Measurements from ENCODE around the gene SDK2.
A peak's percentile ranks its signal among the peaks of the same experiment; 100 is the strongest.

SDK2 gene

DNA sequence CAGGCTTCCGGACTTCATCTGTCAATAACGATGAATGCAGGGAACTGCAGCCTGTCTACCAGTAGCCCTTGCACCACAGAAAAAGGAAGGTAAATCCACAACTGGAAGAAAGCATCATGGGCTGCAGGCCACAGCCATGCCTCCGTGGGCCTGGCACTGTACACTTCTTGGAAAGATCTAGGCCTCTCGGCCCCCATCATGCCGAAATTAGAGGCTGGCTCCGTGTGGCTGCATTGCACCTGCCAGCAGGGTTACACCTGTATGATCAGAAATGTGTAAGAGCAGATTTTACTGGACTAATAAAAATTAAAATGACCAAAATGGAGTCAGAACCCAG is 52.2 kb downstream of the SDK2 start:
- peaks cover 20% of the 10 kb centered on the region for H3K79me1 ChIP-seq (ENCODE audit: low read depth, low read length)
- H4K8ac ChIP-seq (ENCODE audit: low read depth, low read length) = no peak overlapping the region
- no peak overlapping the region for H2AK5ac ChIP-seq (ENCODE audit: low read depth, low read length)
- no peak overlapping the region for H3K14ac ChIP-seq (ENCODE audit: low read length)
- no CpG with 5 or more reads among the region's 6 CpGs for WGBS, 2 donors (ENCODE audit: extremely low coverage in 2 of 2, insufficient read length in 2 of 2, insufficient replicate concordance in 1 of 2)
- no peaks in the 10 kb centered on the region for H3K9me3 ChIP-seq (replicated peaks in 1 of 2; ENCODE audit: control insufficient read depth in 2 of 2, insufficient read depth in 1 of 2, low read depth in 1 of 2, low read length in 2 of 2)
- H3K27me3 ChIP-seq (ENCODE audit: control insufficient read depth in 3 of 3, insufficient read depth in 3 of 3, low read depth in 1 of 3, low read length in 3 of 3) = no peaks in the 10 kb centered on the region
- no peak overlapping the region for H2AFZ ChIP-seq (ENCODE audit: low read length)
- no peak overlapping the region for H2BK5ac ChIP-seq (ENCODE audit: low read length)
- no peak overlapping the region for H2BK12ac ChIP-seq (ENCODE audit: low read length)
- no peak overlapping the region for H2BK120ac ChIP-seq (ENCODE audit: low read depth, low read length)
- no peak overlapping the region for H3K23ac ChIP-seq (ENCODE audit: low read depth, low read length, poor library complexity)
- no peak overlapping the region for H4K91ac ChIP-seq (ENCODE audit: low read depth, low read length, poor library complexity)
- no peak overlapping the region for H3K4me2 ChIP-seq (ENCODE audit: insufficient read depth, low read length, poor library complexity, severe bottlenecking)
- DNase-seq (ENCODE audit: low spot score) = no peak
- peaks cover 0 to 3% of the 10 kb centered on the region in 2 donors for H3K36me3 ChIP-seq (replicated peaks in 1 of 2; ENCODE audit: control insufficient read depth in 2 of 2, insufficient read depth in 2 of 2, low read length in 2 of 2)
- H3K4ac ChIP-seq (ENCODE audit: low read length) = no peak overlapping the region
- no peak overlapping the region for H3K27ac ChIP-seq (replicated peaks; ENCODE audit: low read length)
- H3K9ac ChIP-seq (ENCODE audit: low read depth, low read length, poor library complexity) = no peak overlapping the region
- no peak overlapping the region for H3K18ac ChIP-seq (ENCODE audit: low read length)
- H3K4me3 ChIP-seq (ENCODE audit: low read length in 2 of 2) = no peak overlapping the region
- peaks cover 17 to 29% of the 10 kb centered on the region in 2 donors for H3K4me1 ChIP-seq (ENCODE audit: control insufficient read depth in 2 of 2, insufficient read depth in 1 of 2, low read depth in 1 of 2, low read length in 2 of 2)
- no peak overlapping the region for H2BK15ac ChIP-seq (ENCODE audit: low read length)

DNA sequence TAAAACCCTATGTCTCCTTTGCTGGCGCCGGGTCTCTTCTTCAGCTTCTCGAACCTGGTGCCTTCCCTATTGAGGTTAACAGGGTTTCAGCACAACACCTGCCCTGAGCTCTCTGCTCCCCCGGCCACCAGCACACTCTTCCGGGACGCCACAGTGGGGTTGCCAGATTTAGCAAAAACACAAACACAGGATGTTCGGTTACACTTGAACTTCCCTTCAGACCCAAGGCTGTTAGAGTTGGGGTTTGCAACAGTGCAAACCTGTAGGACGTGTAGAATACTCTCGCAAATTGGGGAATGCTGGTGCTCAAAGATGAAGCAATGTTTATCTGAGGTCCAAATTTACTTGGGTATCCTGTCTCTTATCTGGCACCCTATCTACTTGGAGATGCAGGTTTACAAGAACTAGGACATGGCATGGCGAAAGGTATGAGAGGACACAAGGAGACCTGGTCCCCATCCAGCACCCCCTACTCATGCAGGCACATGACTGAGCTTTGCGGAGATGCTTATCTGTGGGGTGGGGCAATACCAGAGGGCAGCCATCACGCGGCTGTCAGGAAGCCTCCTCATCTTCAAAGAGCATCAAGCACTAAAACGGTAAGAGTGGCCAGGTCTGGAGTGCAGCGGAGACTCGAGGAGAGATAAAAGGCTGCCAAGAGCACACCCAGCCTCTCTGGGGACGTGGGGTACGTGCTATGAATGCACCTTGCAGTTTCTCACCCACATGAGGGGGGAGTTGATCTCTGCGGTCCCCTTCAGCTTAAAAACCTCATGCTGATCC is 52.8 kb downstream of the SDK2 start:
- H3K14ac ChIP-seq (ENCODE audit: low read length) = no peak overlapping the region
- H2AFZ ChIP-seq (ENCODE audit: low read length) = no peak overlapping the region
- no peak overlapping the region for H2BK120ac ChIP-seq (ENCODE audit: low read depth, low read length)
- no peak overlapping the region for H2BK12ac ChIP-seq (ENCODE audit: low read length)
- H3K4ac ChIP-seq (ENCODE audit: low read length) = no peak overlapping the region
- H3K23ac ChIP-seq (ENCODE audit: low read depth, low read length, poor library complexity) = no peak overlapping the region
- H4K91ac ChIP-seq (ENCODE audit: low read depth, low read length, poor library complexity) = no peak overlapping the region
- no peak for DNase-seq (ENCODE audit: low spot score)
- peaks cover 23% of the 10 kb centered on the region for H3K79me1 ChIP-seq (ENCODE audit: low read depth, low read length)
- H3K27me3 ChIP-seq (ENCODE audit: control insufficient read depth in 3 of 3, insufficient read depth in 3 of 3, low read depth in 1 of 3, low read length in 3 of 3) = no peaks in the 10 kb centered on the region
- H3K18ac ChIP-seq (ENCODE audit: low read length) = no peak overlapping the region
- no peak overlapping the region for H2AK5ac ChIP-seq (ENCODE audit: low read depth, low read length)
- H3K27ac ChIP-seq (replicated peaks; ENCODE audit: low read length) = no peak overlapping the region
- H2BK15ac ChIP-seq (ENCODE audit: low read length) = no peak overlapping the region
- WGBS, 2 donors (ENCODE audit: extremely low coverage in 2 of 2, insufficient read length in 2 of 2, insufficient replicate concordance in 1 of 2) = no CpG with 5 or more reads among the region's 19 CpGs
- H3K9ac ChIP-seq (ENCODE audit: low read depth, low read length, poor library complexity) = no peak overlapping the region
- no peak overlapping the region for H4K8ac ChIP-seq (ENCODE audit: low read depth, low read length)
- no peak overlapping the region for H3K4me2 ChIP-seq (ENCODE audit: insufficient read depth, low read length, poor library complexity, severe bottlenecking)
- peaks cover 0 to 2% of the 10 kb centered on the region in 2 donors for H3K36me3 ChIP-seq (replicated peaks in 1 of 2; ENCODE audit: control insufficient read depth in 2 of 2, insufficient read depth in 2 of 2, low read length in 2 of 2)
- no peaks in the 10 kb centered on the region for H3K9me3 ChIP-seq (replicated peaks in 1 of 2; ENCODE audit: control insufficient read depth in 2 of 2, insufficient read depth in 1 of 2, low read depth in 1 of 2, low read length in 2 of 2)
- H2BK5ac ChIP-seq (ENCODE audit: low read length) = no peak overlapping the region
- H3K4me3 ChIP-seq (ENCODE audit: low read length in 2 of 2) = no peak overlapping the region
- peaks cover 17 to 29% of the 10 kb centered on the region in 2 donors for H3K4me1 ChIP-seq (ENCODE audit: control insufficient read depth in 2 of 2, insufficient read depth in 1 of 2, low read depth in 1 of 2, low read length in 2 of 2)

DNA sequence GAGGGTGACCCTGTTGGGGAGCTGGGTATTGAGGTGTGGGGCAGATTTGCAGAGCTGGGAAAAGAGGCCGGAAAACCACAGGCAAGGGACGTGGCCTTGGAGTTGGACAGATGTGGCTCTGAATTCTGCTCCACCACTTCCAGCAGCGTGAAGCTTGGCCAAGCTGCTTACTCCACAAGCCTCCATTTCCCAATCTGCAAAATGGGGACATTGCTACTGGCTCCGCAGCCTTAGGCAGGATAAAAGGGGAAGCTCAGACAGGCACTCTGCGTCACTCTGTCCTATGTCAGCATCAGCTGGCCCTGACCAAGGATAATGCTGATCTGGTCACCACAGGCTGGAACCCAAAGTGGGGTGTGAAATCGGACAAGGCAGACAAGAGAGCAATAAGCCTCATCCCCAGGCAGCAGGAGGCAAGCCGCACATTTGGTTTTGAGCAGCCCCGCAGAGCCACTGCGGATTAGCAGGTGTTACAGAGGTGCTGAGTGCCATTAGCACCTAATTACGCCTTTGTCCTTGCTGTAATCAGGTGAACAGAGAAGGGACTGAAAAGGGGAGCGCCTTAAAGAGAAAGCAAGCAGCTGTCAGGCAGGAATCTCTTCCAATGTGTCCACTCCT is 54.8 kb downstream of the SDK2 start:
- H4K8ac ChIP-seq (ENCODE audit: low read depth, low read length) = no peak overlapping the region
- H3K27ac ChIP-seq (replicated peaks; ENCODE audit: low read length) = no peak overlapping the region
- H2BK120ac ChIP-seq (ENCODE audit: low read depth, low read length) = no peak overlapping the region
- no peak for DNase-seq (ENCODE audit: low spot score)
- no peak overlapping the region for H2AK5ac ChIP-seq (ENCODE audit: low read depth, low read length)
- no peak overlapping the region for H3K4me2 ChIP-seq (ENCODE audit: insufficient read depth, low read length, poor library complexity, severe bottlenecking)
- peaks cover 22% of the 10 kb centered on the region for H3K79me1 ChIP-seq (ENCODE audit: low read depth, low read length)
- no peaks in the 10 kb centered on the region for H3K9me3 ChIP-seq (replicated peaks in 1 of 2; ENCODE audit: control insufficient read depth in 2 of 2, insufficient read depth in 1 of 2, low read depth in 1 of 2, low read length in 2 of 2)
- H3K36me3 ChIP-seq (replicated peaks in 1 of 2; ENCODE audit: control insufficient read depth in 2 of 2, insufficient read depth in 2 of 2, low read length in 2 of 2) = no peaks in the 10 kb centered on the region
- no peak overlapping the region for H3K18ac ChIP-seq (ENCODE audit: low read length)
- H3K4me3 ChIP-seq (ENCODE audit: low read length in 2 of 2) = no peak overlapping the region
- H3K27me3 ChIP-seq (ENCODE audit: control insufficient read depth in 3 of 3, insufficient read depth in 3 of 3, low read depth in 1 of 3, low read length in 3 of 3) = no peaks in the 10 kb centered on the region
- no peak overlapping the region for H2AFZ ChIP-seq (ENCODE audit: low read length)
- no peak overlapping the region for H2BK5ac ChIP-seq (ENCODE audit: low read length)
- peaks cover 7 to 26% of the 10 kb centered on the region in 2 donors for H3K4me1 ChIP-seq (ENCODE audit: control insufficient read depth in 2 of 2, insufficient read depth in 1 of 2, low read depth in 1 of 2, low read length in 2 of 2)
- H3K4ac ChIP-seq (ENCODE audit: low read length) = no peak overlapping the region
- no peak overlapping the region for H3K23ac ChIP-seq (ENCODE audit: low read depth, low read length, poor library complexity)
- no CpG with 5 or more reads among the region's 11 CpGs for WGBS, 2 donors (ENCODE audit: extremely low coverage in 2 of 2, insufficient read length in 2 of 2, insufficient replicate concordance in 1 of 2)
- H4K91ac ChIP-seq (ENCODE audit: low read depth, low read length, poor library complexity) = no peak overlapping the region
- H2BK12ac ChIP-seq (ENCODE audit: low read length) = no peak overlapping the region
- no peak overlapping the region for H2BK15ac ChIP-seq (ENCODE audit: low read length)
- peak overlapping the region; percentile 39 for H3K9ac ChIP-seq (ENCODE audit: low read depth, low read length, poor library complexity)
- no peak overlapping the region for H3K14ac ChIP-seq (ENCODE audit: low read length)

GRCh38 chr17:73588891-73589290 is 55.4 kb downstream of the SDK2 start:
- H3K4ac ChIP-seq (ENCODE audit: low read length) = no peak overlapping the region
- no peak overlapping the region for H3K9ac ChIP-seq (ENCODE audit: low read depth, low read length, poor library complexity)
- H3K27ac ChIP-seq (replicated peaks; ENCODE audit: low read length) = no peak overlapping the region
- H2AK5ac ChIP-seq (ENCODE audit: low read depth, low read length) = no peak overlapping the region
- H2BK120ac ChIP-seq (ENCODE audit: low read depth, low read length) = no peak overlapping the region
- H4K91ac ChIP-seq (ENCODE audit: low read depth, low read length, poor library complexity) = no peak overlapping the region
- no peak overlapping the region for H3K14ac ChIP-seq (ENCODE audit: low read length)
- no peak overlapping the region for H2AFZ ChIP-seq (ENCODE audit: low read length)
- WGBS, 2 donors (ENCODE audit: extremely low coverage in 2 of 2, insufficient read length in 2 of 2, insufficient replicate concordance in 1 of 2) = no CpG with 5 or more reads among the region's 7 CpGs
- H3K27me3 ChIP-seq (ENCODE audit: control insufficient read depth in 3 of 3, insufficient read depth in 3 of 3, low read depth in 1 of 3, low read length in 3 of 3) = no peaks in the 10 kb centered on the region
- H2BK12ac ChIP-seq (ENCODE audit: low read length) = no peak overlapping the region
- H3K4me3 ChIP-seq (ENCODE audit: low read length in 2 of 2) = no peak overlapping the region
- H2BK15ac ChIP-seq (ENCODE audit: low read length) = no peak overlapping the region
- H3K4me1 ChIP-seq (ENCODE audit: control insufficient read depth in 2 of 2, insufficient read depth in 1 of 2, low read depth in 1 of 2, low read length in 2 of 2) = peaks cover 7 to 26% of the 10 kb centered on the region in 2 donors
- no peak overlapping the region for H4K8ac ChIP-seq (ENCODE audit: low read depth, low read length)
- H3K4me2 ChIP-seq (ENCODE audit: insufficient read depth, low read length, poor library complexity, severe bottlenecking) = no peak overlapping the region
- H3K18ac ChIP-seq (ENCODE audit: low read length) = no peak overlapping the region
- H3K23ac ChIP-seq (ENCODE audit: low read depth, low read length, poor library complexity) = no peak overlapping the region
- H3K79me1 ChIP-seq (ENCODE audit: low read depth, low read length) = peaks cover 27% of the 10 kb centered on the region
- no peaks in the 10 kb centered on the region for H3K9me3 ChIP-seq (replicated peaks in 1 of 2; ENCODE audit: control insufficient read depth in 2 of 2, insufficient read depth in 1 of 2, low read depth in 1 of 2, low read length in 2 of 2)
- no peaks in the 10 kb centered on the region for H3K36me3 ChIP-seq (replicated peaks in 1 of 2; ENCODE audit: control insufficient read depth in 2 of 2, insufficient read depth in 2 of 2, low read length in 2 of 2)
- H2BK5ac ChIP-seq (ENCODE audit: low read length) = no peak overlapping the region
- DNase-seq (ENCODE audit: low spot score) = no peak

Measured in neuronal stem cell (in vitro differentiated cells).